OCI-LY7 (cell line): ENCODE results near the gene DHRSX. TPM values are rescaled to one million over a fixed set of nuclear protein-coding genes. Genes with fewer than 3 reads are reported as not detected.

Experiments used
- BruUV-seq: library from RNA; stranded (reverse); fragments of 400-500 nt; replicated peaks from 2 replicates; lab custom pipeline; 2021; lab: Mats Ljungman, UMichigan
- CTCF ChIA-PET: fragments of 300-600 bp; sonication (Branson Sonifier 250); formaldehyde crosslinking; loops from one replicate; lab custom pipeline; 2022; ENCODE audit warnings: antibody characterized with exemption; ENCODE audit not compliant: unreplicated experiment; lab: Charles Lee
- POLR2A ChIA-PET: fragments of 300-600 bp; sonication (Branson Sonifier 250); formaldehyde crosslinking; loops from one replicate; lab custom pipeline; 2022; ENCODE audit warnings: antibody characterized with exemption; lab: Charles Lee
- DNase-seq: peaks from one replicate; pipeline ENCODE4 v3.0.0-alpha.2; 2015; ENCODE audit warnings: low spot score
- H2AFZ ChIP-seq: fragments of 200-600 bp; sonication (generic), shearing (Covaris generic); 2 replicates; pipeline ENCODE4 v1.6.1; 2014; ENCODE audit warnings: mild to moderate bottlenecking, antibody characterized with exemption, low read length, moderate library complexity
- H3K27ac ChIP-seq: fragments of 200-600 bp; sonication (generic); 2 replicates; pipeline ENCODE4 v1.5.1; 2014; ENCODE audit warnings: mixed run types, low read depth, mild to moderate bottlenecking, moderate library complexity, low read length, inconsistent platforms; ENCODE audit not compliant: poor library complexity, severe bottlenecking
- H3K36me3 ChIP-seq: fragments of 200-600 bp; sonication (generic); 2 replicates; pipeline ENCODE4 v1.6.1; 2014; ENCODE audit warnings: mild to moderate bottlenecking, antibody characterized with exemption, low read length, moderate library complexity, mixed read lengths; ENCODE audit not compliant: insufficient read depth
- H3K4me1 ChIP-seq: fragments of 200-600 bp; sonication (generic); 2 replicates; pipeline ENCODE4 v1.5.1; 2014; ENCODE audit warnings: mild to moderate bottlenecking, low read length; ENCODE audit not compliant: insufficient read depth, poor library complexity, severe bottlenecking
- H3K4me2 ChIP-seq: fragments of 200-600 bp; sonication (generic); 2 replicates; pipeline ENCODE4 v1.6.1; 2014; ENCODE audit warnings: mild to moderate bottlenecking, low read length
- H3K4me3 ChIP-seq: fragments of 200-600 bp; sonication (generic); 2 replicates; pipeline ENCODE4 v1.5.1; 2014; ENCODE audit warnings: mild to moderate bottlenecking, low read depth, low read length; ENCODE audit not compliant: poor library complexity, severe bottlenecking
- H3K79me2 ChIP-seq: fragments of 200-600 bp; sonication (generic); 2 replicates; pipeline ENCODE4 v1.6.1; 2016; ENCODE audit warnings: low read depth, mild to moderate bottlenecking, low read length, moderate library complexity, mixed read lengths; ENCODE audit not compliant: insufficient read depth
- H3K9me2 ChIP-seq: fragments of 200-600 bp; sonication (generic); 2 replicates; pipeline ENCODE4 v1.6.1; 2016; ENCODE audit warnings: mild to moderate bottlenecking, low read length, mixed read lengths; ENCODE audit not compliant: insufficient read depth
- H3K9me3 ChIP-seq: fragments of 200-600 bp; sonication (generic); 2 replicates; pipeline ENCODE4 v1.6.1; 2014; ENCODE audit warnings: mild to moderate bottlenecking, mixed run types, low read length, mixed read lengths
- H4K20me1 ChIP-seq: fragments of 200-600 bp; sonication (generic); 2 replicates; pipeline ENCODE4 v1.6.1; 2014; ENCODE audit warnings: mild to moderate bottlenecking, antibody characterized with exemption, low read length, moderate library complexity, mixed read lengths; ENCODE audit not compliant: insufficient read depth
- EZH2phosphoT487 ChIP-seq: fragments of 200-600 bp; sonication (generic); IDR thresholded peaks from 2 replicates; pipeline ENCODE4 v1.6.1; 2018; ENCODE audit warnings: low read depth, borderline replicate concordance, mild to moderate bottlenecking, mixed run types, antibody characterized with exemption, low read length, moderate library complexity, mixed read lengths
- intact Hi-C: fragments of 100-400 bp; cut with micrococcal nuclease; formaldehyde crosslinking; loops from one replicate; pipeline ENCODE4 v1.10.0; 2022; ENCODE audit not compliant: unreplicated experiment
- total RNA-seq, 2 experiments: library from RNA; depleted of rRNA in 1 of 2; stranded (reverse); fragments of >200 nt in 1 of 2; shearing (Covaris generic) in 1 of 2; gene quantifications; 2 replicates each; pipeline ENCODE4 v1.2.3, GENCODE V29; 2014 to 2022
- TF ChIP-seq, protein P1 (sequence below): fragments of 200-600 bp; sonication (generic); conservative IDR thresholded peaks from 2 replicates; pipeline ENCODE4 v1.5.1; 2014; ENCODE audit warnings: mild to moderate bottlenecking, antibody characterized with exemption, low read length, moderate library complexity, mixed read lengths

The DHRSX gene
- total RNA-seq, 2 experiments from 2014 or later: 25.2 to 30.9 TPM

DNA sequence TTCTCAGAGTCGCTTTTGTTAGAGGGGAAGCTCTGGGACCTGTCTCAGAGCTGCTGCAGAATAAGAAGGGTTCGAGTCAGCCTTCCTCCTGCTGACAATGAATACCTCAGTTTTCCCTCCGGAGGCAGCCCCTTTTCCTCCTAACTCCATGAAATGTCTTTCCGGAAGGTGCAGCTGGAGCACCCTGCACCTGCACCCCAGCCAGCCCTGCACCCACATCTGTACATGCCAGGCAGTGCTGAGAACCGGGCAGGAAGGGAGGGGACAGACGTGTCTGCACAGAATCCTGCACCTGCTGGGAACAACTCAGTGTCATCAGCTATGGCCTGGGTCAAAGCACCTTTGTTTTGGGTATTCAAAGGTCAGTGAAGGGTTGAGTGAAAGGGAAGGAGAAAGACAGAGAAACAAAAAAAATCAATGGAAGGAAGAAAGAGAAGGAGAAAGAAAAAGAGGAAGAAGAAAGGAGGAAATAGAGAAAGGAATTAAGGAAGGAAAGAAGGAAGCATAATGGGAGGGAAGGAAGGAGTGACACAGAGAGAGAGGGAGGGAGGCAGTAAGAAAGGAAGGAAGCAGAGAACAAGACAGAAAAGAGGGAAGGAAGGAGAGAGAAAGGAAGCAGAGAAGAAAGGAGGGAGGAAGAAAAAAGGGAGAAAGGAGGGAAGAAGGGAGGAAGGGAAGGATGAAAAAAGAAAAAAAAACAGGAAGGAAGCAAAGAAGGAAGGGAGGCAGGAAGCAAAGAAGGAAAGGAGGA lies 273.7 kb downstream of the DHRSX start:
- H3K4me3 ChIP-seq: no peak overlapping the region
- no peaks in the 10 kb centered on the region for H4K20me1 ChIP-seq
- H3K36me3 ChIP-seq: no peaks in the 10 kb centered on the region
- no peaks in the 10 kb centered on the region for H3K79me2 ChIP-seq
- BruUV-seq: no TSS peak
- no peaks in the 10 kb centered on the region for H3K9me2 ChIP-seq
- ChIA-PET POLR2A (no interaction called here), CTCF (no interaction called here)
- intact Hi-C loops: no loop called here
- 0 out of 2 replicates have a peak, but pooled peaks cover 5% of the 10 kb centered on the region for H3K9me3 ChIP-seq
- TF ChIP-seq, protein P1, sequence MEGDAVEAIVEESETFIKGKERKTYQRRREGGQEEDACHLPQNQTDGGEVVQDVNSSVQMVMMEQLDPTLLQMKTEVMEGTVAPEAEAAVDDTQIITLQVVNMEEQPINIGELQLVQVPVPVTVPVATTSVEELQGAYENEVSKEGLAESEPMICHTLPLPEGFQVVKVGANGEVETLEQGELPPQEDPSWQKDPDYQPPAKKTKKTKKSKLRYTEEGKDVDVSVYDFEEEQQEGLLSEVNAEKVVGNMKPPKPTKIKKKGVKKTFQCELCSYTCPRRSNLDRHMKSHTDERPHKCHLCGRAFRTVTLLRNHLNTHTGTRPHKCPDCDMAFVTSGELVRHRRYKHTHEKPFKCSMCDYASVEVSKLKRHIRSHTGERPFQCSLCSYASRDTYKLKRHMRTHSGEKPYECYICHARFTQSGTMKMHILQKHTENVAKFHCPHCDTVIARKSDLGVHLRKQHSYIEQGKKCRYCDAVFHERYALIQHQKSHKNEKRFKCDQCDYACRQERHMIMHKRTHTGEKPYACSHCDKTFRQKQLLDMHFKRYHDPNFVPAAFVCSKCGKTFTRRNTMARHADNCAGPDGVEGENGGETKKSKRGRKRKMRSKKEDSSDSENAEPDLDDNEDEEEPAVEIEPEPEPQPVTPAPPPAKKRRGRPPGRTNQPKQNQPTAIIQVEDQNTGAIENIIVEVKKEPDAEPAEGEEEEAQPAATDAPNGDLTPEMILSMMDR: no peak
- TF ChIP-seq EZH2phosphoT487: no peak
- no peaks in the 10 kb centered on the region for H3K4me1 ChIP-seq
- H2AFZ ChIP-seq: no peak overlapping the region
- no peak overlapping the region for H3K27ac ChIP-seq
- no peak for DNase-seq
- no peak overlapping the region for H3K4me2 ChIP-seq

DNA sequence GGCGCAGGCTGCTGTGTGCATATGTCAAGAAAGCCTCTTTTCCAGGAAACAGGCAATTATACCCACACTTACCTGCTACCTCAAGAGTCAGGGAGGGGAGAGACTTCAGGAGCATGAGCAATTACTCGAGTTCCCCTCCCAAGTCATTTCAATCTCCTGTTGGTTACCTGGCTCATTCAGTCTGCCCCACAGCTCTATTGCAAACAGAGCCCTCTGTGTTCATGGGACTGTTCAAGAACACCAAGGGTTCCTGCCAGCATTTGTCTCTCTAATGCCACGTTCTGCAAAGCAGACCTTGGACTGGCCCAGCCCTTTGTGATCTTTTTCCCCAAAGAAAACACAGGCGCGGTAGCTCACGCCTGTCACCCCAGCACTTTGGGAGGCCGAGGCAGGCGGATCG lies 274.6 kb downstream of the DHRSX start:
- H2AFZ ChIP-seq: no peak overlapping the region
- H3K79me2 ChIP-seq: no peaks in the 10 kb centered on the region
- CTCF ChIA-PET: no interaction called here
- H3K9me3 ChIP-seq: 0 out of 2 replicates have a peak, but pooled peaks cover 5% of the 10 kb centered on the region
- H4K20me1 ChIP-seq: no peaks in the 10 kb centered on the region
- POLR2A ChIA-PET: no interaction called here
- H3K9me2 ChIP-seq: no peaks in the 10 kb centered on the region
- intact Hi-C loops: no loop called here
- H3K27ac ChIP-seq: no peak overlapping the region
- no peak overlapping the region for H3K4me3 ChIP-seq
- H3K36me3 ChIP-seq: no peaks in the 10 kb centered on the region
- DNase-seq: no peak
- no peak overlapping the region for H3K4me2 ChIP-seq
- TF ChIP-seq, protein P1: no peak
- no peak for TF ChIP-seq EZH2phosphoT487
- no TSS peak for BruUV-seq
- no peaks in the 10 kb centered on the region for H3K4me1 ChIP-seq

DNA sequence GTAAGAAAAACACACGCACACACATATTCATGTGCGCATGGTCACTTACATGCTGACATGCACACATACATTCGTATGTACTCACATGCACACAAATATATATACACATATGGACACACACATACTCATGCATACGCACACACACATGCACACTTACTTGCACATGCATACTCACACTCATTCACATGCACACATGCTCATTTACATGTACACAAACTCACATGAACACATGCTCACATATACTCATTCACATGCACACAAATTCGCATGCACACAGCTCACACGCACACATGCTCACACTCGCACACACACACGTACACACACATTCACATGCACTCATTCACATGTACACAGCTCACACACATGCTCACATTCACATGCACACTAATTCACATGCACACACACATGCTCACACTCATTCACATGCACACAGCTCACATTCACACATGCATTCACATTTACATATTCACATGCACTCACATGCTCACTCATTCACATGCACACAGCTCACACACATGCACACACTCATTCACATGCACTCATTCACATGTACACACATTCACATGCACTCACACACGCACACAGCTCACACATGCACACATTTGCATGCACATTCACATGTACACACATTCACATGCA lies 276.1 kb downstream of the DHRSX start:
- no TSS peak for BruUV-seq
- peaks cover 7% of the 10 kb centered on the region for H3K36me3 ChIP-seq
- H3K4me1 ChIP-seq: no peaks in the 10 kb centered on the region
- intact Hi-C loops: no loop called here
- no peaks in the 10 kb centered on the region for H4K20me1 ChIP-seq
- ChIA-PET CTCF (no interaction called here), POLR2A (no interaction called here)
- no peak overlapping the region for H3K4me3 ChIP-seq
- no peaks in the 10 kb centered on the region for H3K79me2 ChIP-seq
- H3K27ac ChIP-seq: no peak overlapping the region
- TF ChIP-seq, protein P1: no peak
- TF ChIP-seq EZH2phosphoT487: no peak
- H3K9me3 ChIP-seq: peaks cover 9% of the 10 kb centered on the region
- no peak overlapping the region for H2AFZ ChIP-seq
- no peaks in the 10 kb centered on the region for H3K9me2 ChIP-seq
- no peak for DNase-seq
- no peak overlapping the region for H3K4me2 ChIP-seq
